ENCODE data around the gene CREBZF.
"Not testable (repeated sequence)": the region's sequence is repeated elsewhere in the genome, so short reads cannot be mapped to it uniquely, and the experiment has no call there.

CREBZF gene

GRCh38 chr11:85670949-85671663 is 6.2 kb upstream of the CREBZF start:
- DNase-seq, result not testable (repeated sequence)

GRCh38 chr11:85668157-85668556 is 3.2 kb upstream of the CREBZF start:
- no peak for DNase-seq

DNA sequence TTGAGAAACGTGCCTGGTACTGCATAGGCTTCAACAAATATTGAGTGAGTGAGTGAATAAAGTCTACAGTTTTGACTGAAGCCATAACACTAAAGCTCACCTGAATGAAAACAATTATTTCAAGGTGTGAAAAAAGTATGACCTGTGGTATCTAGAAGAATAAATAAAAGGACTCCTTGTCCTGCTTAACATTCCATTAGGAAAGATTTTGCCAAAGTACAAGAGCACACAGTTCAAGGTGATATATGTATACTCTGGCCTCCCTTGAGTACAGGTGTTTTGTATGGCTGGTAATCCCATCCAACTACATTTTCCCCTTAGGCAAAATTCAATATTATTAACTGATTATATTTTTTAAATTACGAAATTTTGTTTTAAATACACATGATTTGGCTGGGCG is 1.8 kb upstream of the CREBZF start:
- DNase-seq, result no peak

- DNase-seq, result no peak
Observed at GRCh38 chr11:85665733-85666132, 804 bp upstream of the CREBZF start.

GRCh38 chr11:85663753-85664614 is 945 bp downstream of the CREBZF start:
- DNase-seq, result peak; percentile 80

DNA sequence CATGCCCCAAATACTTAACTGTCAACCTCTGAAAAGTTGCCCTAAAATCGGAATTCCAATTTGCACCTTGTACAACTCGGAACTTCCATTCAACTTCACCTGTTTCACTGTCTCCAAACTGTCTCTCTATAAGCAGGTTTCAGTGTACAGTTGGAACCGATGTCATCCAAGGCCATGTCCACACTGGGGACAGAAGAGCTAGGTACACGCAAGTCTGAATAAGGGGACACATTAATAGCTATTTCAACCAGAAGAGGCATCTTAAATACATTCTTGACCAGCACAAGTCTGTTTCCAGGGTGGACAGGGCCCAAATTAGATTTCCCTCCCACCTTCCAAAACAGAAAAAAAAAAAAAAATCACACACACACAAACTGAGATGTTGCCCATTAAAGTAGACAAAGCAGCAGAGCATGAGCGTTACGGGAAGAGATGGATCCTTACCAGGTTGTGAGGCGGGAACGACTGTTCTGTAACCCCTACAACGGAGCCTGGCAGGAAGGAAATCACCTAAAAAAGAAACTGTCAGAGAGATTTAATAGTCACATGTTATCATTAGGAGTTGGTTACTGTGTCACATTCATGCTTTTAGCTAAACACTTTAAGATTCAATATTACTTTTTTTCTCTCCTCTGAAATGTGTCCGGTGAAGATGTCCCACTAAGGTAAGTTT is 1.7 kb downstream of the CREBZF start:
- DNase-seq, result no peak

DNA sequence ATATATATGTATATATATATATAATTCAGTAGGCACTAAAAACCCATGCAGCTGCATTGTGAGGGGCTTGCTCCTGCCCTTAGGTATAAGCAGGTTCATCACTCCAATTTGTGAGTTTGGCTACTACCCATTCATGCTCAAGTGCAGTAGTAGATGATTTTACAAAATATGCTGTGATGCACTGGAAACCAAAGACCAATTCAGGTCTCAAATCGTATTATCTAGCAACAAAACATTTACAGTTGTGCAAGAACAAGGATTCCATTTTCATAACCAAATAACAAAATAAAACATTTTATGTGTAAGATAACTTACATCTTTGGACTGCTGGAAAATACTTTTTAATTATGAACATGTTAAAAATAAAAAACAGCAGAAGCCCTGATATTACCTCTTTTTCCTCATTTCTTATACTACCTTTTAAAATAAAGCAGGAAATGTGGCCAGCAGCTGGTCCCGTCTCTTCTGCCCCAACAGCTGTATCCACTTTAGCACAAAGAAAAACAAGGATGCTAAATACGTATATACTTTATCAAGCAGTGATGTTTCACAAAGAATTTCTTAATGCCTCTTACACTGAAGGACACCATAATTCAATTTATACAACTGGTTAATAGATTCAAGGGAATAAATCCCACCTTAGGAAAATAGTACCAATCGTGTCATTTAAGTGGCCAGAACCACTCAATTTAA is 2.8 kb downstream of the CREBZF start:
- DNase-seq, result no peak

DNA sequence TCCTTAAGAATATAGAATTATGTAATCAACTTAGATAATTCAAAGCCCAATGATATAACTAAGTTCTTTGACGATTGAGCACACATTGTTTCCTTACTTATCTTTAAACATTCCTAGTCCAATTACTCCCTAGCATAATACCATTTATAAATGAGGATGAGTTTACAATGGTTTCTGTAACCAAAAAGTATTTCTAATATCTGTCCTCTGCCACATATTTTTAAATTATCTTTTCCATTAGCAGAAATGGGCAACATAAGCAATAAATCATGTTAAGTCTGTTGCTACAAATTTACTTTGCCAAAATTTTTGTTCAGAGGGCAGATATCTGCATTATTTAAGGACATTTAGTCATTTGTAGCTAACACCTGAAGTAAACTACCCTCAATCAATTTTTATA is 6.7 kb downstream of the CREBZF start:
- DNase-seq, result no peak

DNA sequence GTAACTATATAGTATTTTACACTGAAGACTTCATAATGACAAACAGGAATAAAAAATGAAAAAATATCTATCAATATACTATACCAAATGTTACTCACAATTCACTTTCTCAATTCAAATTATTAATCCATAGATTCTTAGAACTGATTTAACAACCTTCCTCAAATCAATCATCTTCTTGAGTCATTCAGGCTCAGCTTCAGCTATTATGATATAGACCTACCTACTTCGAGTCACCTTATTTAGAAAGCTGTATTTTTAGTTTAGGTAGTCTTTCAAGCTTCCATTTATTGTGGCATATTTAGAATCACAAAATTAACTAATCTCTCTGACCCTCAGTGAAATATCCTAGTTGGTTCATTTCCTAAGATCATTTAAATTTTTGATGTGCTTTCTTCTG is 8.2 kb downstream of the CREBZF start:
- DNase-seq, result no peak

GRCh38 chr11:85654343-85654742 is 10.6 kb downstream of the CREBZF start:
- DNase-seq, result not testable (repeated sequence)

- DNase-seq, result no peak
Observed at GRCh38 chr11:85652786-85653447, 12.0 kb downstream of the CREBZF start.

- no peak for DNase-seq
Observed at GRCh38 chr11:85651118-85651517, 13.8 kb downstream of the CREBZF start.

DNA sequence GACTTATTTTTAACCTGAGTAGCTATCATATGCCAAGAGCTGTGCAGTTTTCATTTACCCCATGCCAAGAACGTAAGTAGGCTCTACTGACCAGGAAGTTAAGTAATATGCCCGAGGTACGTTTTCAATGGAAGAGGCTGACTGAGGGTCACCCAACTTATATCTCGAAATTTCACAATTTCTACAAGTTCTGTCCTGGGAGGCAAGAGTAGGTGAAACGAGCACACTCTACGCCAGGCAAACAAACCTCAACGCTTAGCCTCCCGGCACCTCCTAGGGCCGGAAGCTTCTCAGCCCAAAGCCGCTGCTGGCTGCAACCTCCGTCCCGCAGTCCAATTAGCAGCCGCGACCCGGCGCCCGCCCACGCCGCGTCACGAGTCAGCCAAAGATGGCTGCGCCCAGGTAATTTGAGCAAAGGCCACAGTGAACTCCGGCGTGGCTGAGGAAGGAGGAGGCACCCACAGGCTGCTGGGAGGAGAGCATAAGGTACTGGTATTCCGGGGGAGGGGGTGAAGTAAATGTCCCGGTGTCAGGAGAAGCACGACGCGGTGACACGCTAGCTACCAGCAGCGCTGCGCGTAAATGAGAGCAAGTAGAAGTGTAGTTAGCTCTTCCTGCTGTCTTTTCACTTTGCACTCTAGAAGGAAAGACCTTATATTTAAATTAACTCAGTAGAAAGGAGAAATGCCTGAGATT is 17.2 kb downstream of the CREBZF start, which contains the start of gene TMEM126A:
TSS of gene TMEM126A (plus strand) at position 364 of the 696 bp plus-strand sequence. CDS start 2,289 bp downstream, outside the sequence.
- peak; percentile 94 for DNase-seq

- DNase-seq, result no peak
Observed at GRCh38 chr11:85647078-85647477, 17.9 kb downstream of the CREBZF start.

DNA sequence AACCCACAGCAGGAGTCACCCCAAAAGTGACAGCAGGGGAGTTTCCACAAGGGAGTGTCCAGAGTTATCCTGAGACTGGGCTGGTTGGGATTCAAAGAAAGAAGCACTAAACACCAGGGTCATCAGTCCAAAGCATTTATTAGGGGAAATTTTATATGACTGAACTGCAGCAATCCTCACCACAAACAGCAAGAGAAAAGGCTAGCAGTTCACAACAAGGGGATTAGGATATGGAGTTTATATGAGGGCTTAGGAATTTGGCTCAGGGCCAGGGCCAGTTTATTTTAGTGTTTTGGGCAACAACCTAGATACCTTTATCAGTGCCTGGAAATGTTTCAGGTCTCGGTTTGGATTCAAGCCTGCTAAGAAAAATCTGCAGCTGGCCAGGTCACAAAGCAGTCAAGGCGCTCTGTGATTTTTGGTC is 21.7 kb downstream of the CREBZF start:
- DNase-seq, result peak; percentile 56

- no peak for DNase-seq
Observed at GRCh38 chr11:85634747-85635146, 30.2 kb downstream of the CREBZF start.

GRCh38 chr11:85628771-85629341 is 36.1 kb downstream of the CREBZF start:
- no peak for DNase-seq

DNA sequence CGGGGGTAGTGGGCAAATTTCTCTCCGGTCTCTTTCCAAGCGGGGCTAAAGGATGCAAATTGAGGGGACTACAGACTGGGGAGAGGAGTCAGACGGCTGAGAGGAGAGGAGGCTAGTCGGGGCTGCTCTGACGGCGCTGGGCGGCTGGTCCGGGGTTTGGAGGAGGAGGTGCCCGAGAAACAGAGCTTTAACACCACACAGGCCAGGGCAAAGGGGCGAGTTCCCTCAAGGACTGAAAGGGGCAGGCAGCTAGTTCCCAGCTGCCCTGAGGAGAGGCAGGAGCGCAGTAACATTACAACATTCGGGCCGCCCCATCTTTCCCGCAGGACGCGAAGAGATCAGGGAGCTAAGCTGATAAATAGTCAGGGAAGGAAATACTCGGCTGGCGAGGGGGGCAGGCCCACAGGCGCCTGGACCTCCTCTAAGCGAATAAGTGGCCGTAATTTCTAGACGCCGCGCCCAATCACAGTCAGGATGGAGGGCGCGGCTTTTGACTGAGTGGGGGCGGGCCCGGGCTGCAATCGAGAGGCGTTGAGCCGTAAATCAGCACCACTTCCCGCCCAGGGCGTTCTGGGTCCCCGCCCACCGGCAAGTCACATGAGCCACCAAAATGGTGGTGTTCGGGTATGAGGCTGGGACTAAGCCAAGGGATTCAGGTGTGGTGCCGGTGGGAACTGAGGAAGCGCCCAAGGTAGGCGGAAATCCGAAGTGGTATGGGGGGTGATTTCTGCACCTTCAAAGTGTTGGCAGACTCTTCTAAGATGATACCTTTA is 36.7 kb downstream of the CREBZF start, which contains the start of gene TMEM126B:
TSS of gene TMEM126B (plus strand) at position 596 of the 773 bp plus-strand sequence. CDS start at position 611, 15 bp downstream.
- DNase-seq, result peak; percentile 98

- DNase-seq, result peak; percentile 56
Observed at GRCh38 chr11:85627332-85627997, 37.5 kb downstream of the CREBZF start, which contains the start of gene DLG2. Gene DLG2 (minus strand): TSS chr11:85627344.
